ENCODE results near the gene ABL1.

ABL1 gene

DNA sequence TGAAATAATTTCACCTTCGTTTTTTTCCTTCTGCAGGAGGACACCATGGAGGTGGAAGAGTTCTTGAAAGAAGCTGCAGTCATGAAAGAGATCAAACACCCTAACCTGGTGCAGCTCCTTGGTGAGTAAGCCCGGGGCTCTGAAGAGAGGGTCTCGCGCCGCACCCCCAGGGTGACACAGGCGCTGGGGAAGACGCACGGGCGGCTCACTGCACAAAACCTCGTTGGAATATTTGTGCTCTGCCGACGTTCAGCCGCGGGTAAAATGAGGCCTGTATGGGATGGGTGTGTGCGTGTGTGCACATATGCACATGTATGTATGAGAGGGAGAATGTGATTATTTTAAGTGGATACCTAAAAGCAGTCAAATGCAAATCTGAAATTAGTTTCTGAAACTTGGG, 37.0 kb downstream of the ABL1 start:
- no peak for TF ChIP-seq OSR1 (CRISPR knock-in tag; IDR thresholded peaks at IDR 0.05)
- no peak for TF ChIP-seq ZFP3 (CRISPR knock-in tag; IDR thresholded peaks at IDR 0.05)
- TF ChIP-seq CREB5 (CRISPR knock-in tag; IDR thresholded peaks at IDR 0.05; ENCODE audit: low read depth): no peak
- TF ChIP-seq PPARA (CRISPR knock-in tag; IDR thresholded peaks at IDR 0.05; ENCODE audit: borderline replicate concordance): no peak
- TF ChIP-seq CSRNP3 (CRISPR knock-in tag; IDR thresholded peaks at IDR 0.05): no peak
- no peak for TF ChIP-seq ESRRG (CRISPR knock-in tag; IDR thresholded peaks at IDR 0.05)

DNA sequence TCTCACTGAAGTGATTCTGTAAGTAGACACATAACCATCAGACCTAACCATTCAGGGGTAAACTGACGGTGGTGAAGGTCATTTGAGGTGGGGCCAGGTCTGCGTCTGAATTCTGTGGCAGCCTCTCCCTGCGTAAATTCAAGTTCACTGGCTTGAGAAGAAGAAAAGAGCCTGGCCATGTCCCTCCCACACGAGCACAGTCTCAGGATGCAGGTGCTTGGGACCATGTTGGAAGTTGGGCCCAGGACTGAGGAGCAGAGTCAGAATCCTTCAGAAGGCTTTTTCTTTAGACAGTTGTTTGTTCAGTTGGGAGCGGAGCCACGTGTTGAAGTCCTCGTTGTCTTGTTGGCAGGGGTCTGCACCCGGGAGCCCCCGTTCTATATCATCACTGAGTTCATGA, 37.5 kb downstream of the ABL1 start:
- no peak for ATAC-seq
- TF ChIP-seq, protein P1, sequence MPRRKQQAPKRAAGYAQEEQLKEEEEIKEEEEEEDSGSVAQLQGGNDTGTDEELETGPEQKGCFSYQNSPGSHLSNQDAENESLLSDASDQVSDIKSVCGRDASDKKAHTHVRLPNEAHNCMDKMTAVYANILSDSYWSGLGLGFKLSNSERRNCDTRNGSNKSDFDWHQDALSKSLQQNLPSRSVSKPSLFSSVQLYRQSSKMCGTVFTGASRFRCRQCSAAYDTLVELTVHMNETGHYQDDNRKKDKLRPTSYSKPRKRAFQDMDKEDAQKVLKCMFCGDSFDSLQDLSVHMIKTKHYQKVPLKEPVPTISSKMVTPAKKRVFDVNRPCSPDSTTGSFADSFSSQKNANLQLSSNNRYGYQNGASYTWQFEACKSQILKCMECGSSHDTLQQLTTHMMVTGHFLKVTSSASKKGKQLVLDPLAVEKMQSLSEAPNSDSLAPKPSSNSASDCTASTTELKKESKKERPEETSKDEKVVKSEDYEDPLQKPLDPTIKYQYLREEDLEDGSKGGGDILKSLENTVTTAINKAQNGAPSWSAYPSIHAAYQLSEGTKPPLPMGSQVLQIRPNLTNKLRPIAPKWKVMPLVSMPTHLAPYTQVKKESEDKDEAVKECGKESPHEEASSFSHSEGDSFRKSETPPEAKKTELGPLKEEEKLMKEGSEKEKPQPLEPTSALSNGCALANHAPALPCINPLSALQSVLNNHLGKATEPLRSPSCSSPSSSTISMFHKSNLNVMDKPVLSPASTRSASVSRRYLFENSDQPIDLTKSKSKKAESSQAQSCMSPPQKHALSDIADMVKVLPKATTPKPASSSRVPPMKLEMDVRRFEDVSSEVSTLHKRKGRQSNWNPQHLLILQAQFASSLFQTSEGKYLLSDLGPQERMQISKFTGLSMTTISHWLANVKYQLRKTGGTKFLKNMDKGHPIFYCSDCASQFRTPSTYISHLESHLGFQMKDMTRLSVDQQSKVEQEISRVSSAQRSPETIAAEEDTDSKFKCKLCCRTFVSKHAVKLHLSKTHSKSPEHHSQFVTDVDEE (CRISPR knock-in tag; IDR thresholded peaks at IDR 0.05): no peak

More for the DNA sequence above, 37.0 kb downstream of the ABL1 start:
- ATAC-seq: no peak

- no peak for ATAC-seq
Measured at GRCh38 chr9:130872912-130873503, 38.0 kb downstream of the ABL1 start.

More at GRCh38 chr9:130872912-130873503, 38.0 kb downstream of the ABL1 start:
- TF ChIP-seq ZFP3 (CRISPR knock-in tag; IDR thresholded peaks at IDR 0.05) (no peak), ZNF565 (CRISPR knock-in tag; conservative IDR thresholded peaks at IDR 0.05; ENCODE audit: low read depth) (no peak), TOX (CRISPR knock-in tag; IDR thresholded peaks at IDR 0.05; ENCODE audit: borderline replicate concordance) (no peak), ISL1 (CRISPR knock-in tag; IDR thresholded peaks at IDR 0.05) (no peak), RARB (CRISPR knock-in tag; IDR thresholded peaks at IDR 0.05) (no peak), ZNF8 (CRISPR knock-in tag; IDR thresholded peaks at IDR 0.05) (no peak), ZNF70 (CRISPR knock-in tag; IDR thresholded peaks at IDR 0.05) (no peak), ARNTL (CRISPR knock-in tag; IDR thresholded peaks at IDR 0.05; ENCODE audit: borderline replicate concordance, low read depth) (no peak), CSDC2 (CRISPR knock-in tag; IDR thresholded peaks at IDR 0.05) (no peak), CREB5 (CRISPR knock-in tag; IDR thresholded peaks at IDR 0.05; ENCODE audit: low read depth) (no peak), ESRRG (CRISPR knock-in tag; IDR thresholded peaks at IDR 0.05) (no peak), CSRNP3 (CRISPR knock-in tag; IDR thresholded peaks at IDR 0.05) (no peak)
- TF ChIP-seq, protein P1 (CRISPR knock-in tag; IDR thresholded peaks at IDR 0.05): no peak
